BE2C (cell line): ENCODE measurements around the gene GOLGA6L2.

ENCODE experiments used
- DNase-seq: peaks from one replicate; pipeline ENCODE4 v3.0.0-alpha.2; 2020
- H3K27me3 ChIP-seq: fragments of 250-450 bp; sonication (Bioruptor Pico); 2 replicates; pipeline ENCODE4 v1.5.1; 2020; ENCODE audit warnings: mild to moderate bottlenecking
- H3K36me3 ChIP-seq: fragments of 250-450 bp; sonication (Bioruptor Pico); 2 replicates; pipeline ENCODE4 v1.5.1; 2020; ENCODE audit warnings: mild to moderate bottlenecking
- H3K4me1 ChIP-seq: fragments of 250-450 bp; sonication (Bioruptor Pico); 2 replicates; pipeline ENCODE4 v1.5.1; 2020
- H3K4me3 ChIP-seq: 2 replicates; pipeline ENCODE4 v1.5.1; 2011; ENCODE audit warnings: low read depth, low read length
- H3K9me3 ChIP-seq: fragments of 250-450 bp; sonication (Bioruptor Pico); 2 replicates; pipeline ENCODE4 v1.5.1; 2020
- CTCF ChIP-seq: IDR thresholded peaks from 2 replicates; pipeline ENCODE4 v1.5.1; 2012; ENCODE audit warnings: mild to moderate bottlenecking, low read depth, low read length

The GOLGA6L2 gene

DNA sequence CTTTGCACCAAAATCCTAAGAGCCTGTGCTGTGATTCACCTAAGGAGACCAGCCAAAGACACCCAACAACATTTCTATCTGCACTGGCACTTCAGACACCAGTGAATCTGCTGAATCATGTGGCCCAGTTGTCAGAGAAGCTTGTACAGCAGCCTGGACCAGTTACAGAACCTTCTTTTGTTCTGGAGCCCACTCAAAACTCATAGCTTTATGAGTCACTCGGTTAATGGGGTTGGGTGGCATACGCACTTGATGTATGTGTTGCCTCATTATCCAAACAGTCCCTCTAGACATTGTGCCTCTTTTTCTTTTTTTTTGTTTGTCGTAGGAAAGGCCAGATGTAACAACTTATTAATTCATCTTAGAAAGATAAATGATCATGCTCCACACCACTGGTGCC is 25.6 kb upstream of the GOLGA6L2 start:
- Histone ChIP-seq H3K4me1 (no peaks in the 10 kb centered on the region), H3K36me3 (no peaks in the 10 kb centered on the region), H3K4me3 (no peak overlapping the region), H3K27me3 (no peaks in the 10 kb centered on the region; the same call in 1 of the 2 replicates), H3K9me3 (no peaks in the 10 kb centered on the region)
- TF ChIP-seq CTCF: no peak
- DNase-seq: no peak

DNA sequence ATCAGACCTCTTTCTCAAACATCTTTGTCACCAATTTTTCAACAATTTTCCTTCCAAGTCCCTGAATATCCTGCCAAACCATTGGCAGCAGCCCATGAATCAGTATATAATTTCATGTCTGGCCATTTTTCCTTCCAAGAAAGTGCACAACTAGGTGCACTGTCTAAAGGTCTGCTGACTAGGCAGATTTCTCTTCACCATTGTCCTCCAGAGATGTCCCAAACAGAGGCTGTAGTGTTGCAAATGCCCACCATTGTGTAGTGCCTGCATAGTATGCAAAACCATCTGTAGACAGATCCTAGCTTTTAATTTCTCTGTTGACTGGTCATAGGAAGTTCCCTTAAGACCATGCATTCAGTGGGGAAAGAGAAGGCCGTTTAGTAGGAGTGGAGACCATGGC is 25.0 kb upstream of the GOLGA6L2 start:
- TF ChIP-seq CTCF: no peak
- no peaks in the 10 kb centered on the region for H3K9me3 ChIP-seq
- no peak for DNase-seq

GRCh38 chr15:23467110-23467600 is 20.1 kb upstream of the GOLGA6L2 start:
- Histone ChIP-seq H3K9me3 (no peaks in the 10 kb centered on the region), H3K4me1 (no peaks in the 10 kb centered on the region), H3K27me3 (no peaks in the 10 kb centered on the region), H3K36me3 (no peaks in the 10 kb centered on the region), H3K4me3 (no peak overlapping the region)
- no peak for DNase-seq
- TF ChIP-seq CTCF: peak; percentile 41; the same call in 1 of the 2 replicates

More for the DNA sequence above, 25.0 kb upstream of the GOLGA6L2 start:
- Histone ChIP-seq H3K36me3 (no peaks in the 10 kb centered on the region), H3K27me3 (no peaks in the 10 kb centered on the region; the same call in 1 of the 2 replicates), H3K4me3 (no peak overlapping the region), H3K4me1 (no peaks in the 10 kb centered on the region)

- Histone ChIP-seq H3K9me3 (no peaks in the 10 kb centered on the region), H3K27me3 (no peaks in the 10 kb centered on the region; the same call in 1 of the 2 replicates), H3K36me3 (no peaks in the 10 kb centered on the region), H3K4me1 (no peaks in the 10 kb centered on the region), H3K4me3 (no peak overlapping the region)
- DNase-seq: no peak
- no peak for TF ChIP-seq CTCF
Observed at GRCh38 chr15:23457890-23458289, 10.8 kb upstream of the GOLGA6L2 start.

- H3K4me3 ChIP-seq: no peak overlapping the region
- DNase-seq: no peak
- H3K9me3 ChIP-seq: no peaks in the 10 kb centered on the region
- no peaks in the 10 kb centered on the region for H3K27me3 ChIP-seq
- H3K4me1 ChIP-seq: no peaks in the 10 kb centered on the region
- TF ChIP-seq CTCF: no peak
- no peaks in the 10 kb centered on the region for H3K36me3 ChIP-seq
Observed at GRCh38 chr15:23446215-23447106, 582 bp downstream of the GOLGA6L2 start.

GRCh38 chr15:23444269-23444668 is 2.8 kb downstream of the GOLGA6L2 start:
- Histone ChIP-seq H3K4me1 (no peaks in the 10 kb centered on the region), H3K9me3 (no peaks in the 10 kb centered on the region), H3K27me3 (no peaks in the 10 kb centered on the region), H3K36me3 (no peaks in the 10 kb centered on the region), H3K4me3 (no peak overlapping the region)
- no peak for DNase-seq
- TF ChIP-seq CTCF: no peak
